K562 (cell line): ENCODE results near the gene DCAF17. TPM values are rescaled to one million over a fixed set of nuclear protein-coding genes. Genes with fewer than 3 reads are reported as not detected.

Experiments
- BCL6 ChIP-seq: fragments of 250-450 bp; sonication (Bioruptor Pico); IDR thresholded peaks from 2 replicates; pipeline ENCODE4 v1.4.0; 2020
- CEBPB ChIP-seq: fragments of 450-650 bp; IDR thresholded peaks from 2 replicates; pipeline ENCODE4 v1.6.1; 2016; ENCODE audit warnings: missing genetic modification characterization, missing compliant biosample characterization
- CTCFL ChIP-seq: IDR thresholded peaks from 2 replicates; pipeline ENCODE4 v1.6.1; 2011; ENCODE audit warnings: borderline replicate concordance, low read depth, mild to moderate bottlenecking, moderate library complexity, low read length; ENCODE audit not compliant: insufficient read depth, poor library complexity, severe bottlenecking
- EGR1 ChIP-seq: fragments of 450-650 bp; conservative IDR thresholded peaks from 2 replicates; pipeline ENCODE4 v1.6.1; 2017; ENCODE audit warnings: mild to moderate bottlenecking
- FOXA1 ChIP-seq: fragments of 450-650 bp; IDR thresholded peaks from 2 replicates; pipeline ENCODE4 v1.6.1; 2016; ENCODE audit warnings: mild to moderate bottlenecking, borderline replicate concordance
- GATA2 ChIP-seq: sonication (generic); formaldehyde crosslinking; IDR thresholded peaks from 2 replicates; pipeline ENCODE4 v1.4.0; 2020; ENCODE audit warnings: mild to moderate bottlenecking, missing genetic modification reagents
- POLR2A ChIP-seq: fragments of 450-650 bp; conservative IDR thresholded peaks from 2 replicates; pipeline ENCODE4 v1.6.1; 2016
- POLR3G ChIP-seq: IDR thresholded peaks from 2 replicates; pipeline ENCODE4 v1.6.1; 2011; ENCODE audit not compliant: insufficient read length, insufficient replicate concordance; ENCODE audit errors: extremely low read depth
- RBM39 ChIP-seq: fragments of 200-400 bp; formaldehyde crosslinking; optimal IDR thresholded peaks from 2 replicates; pipeline ENCODE3; 2018; ENCODE audit warnings: low read depth, low read length
- SMAD2 ChIP-seq: fragments of 150-350 bp; IDR thresholded peaks from 2 replicates; pipeline ENCODE4 v1.6.1; 2014; ENCODE audit warnings: low read depth, mild to moderate bottlenecking, low read length
- SMARCA5 ChIP-seq: fragments of 450-650 bp; IDR thresholded peaks from 2 replicates; pipeline ENCODE4 v1.6.1; 2016
- ZBTB33 ChIP-seq: sonication (generic); formaldehyde crosslinking; IDR thresholded peaks from 2 replicates; pipeline ENCODE4 v1.8.1; 2023; ENCODE audit warnings: mild to moderate bottlenecking, missing genetic modification reagents
- ZBTB40 ChIP-seq, 2 experiments: fragments of 450-650 bp in 1 of 2; sonication (generic) in 1 of 2; formaldehyde crosslinking in 1 of 2; IDR thresholded peaks; 2 replicates each; pipeline versions ENCODE4 v1.7.1 to v1.9.0; 2016 to 2022; ENCODE audit warnings: inconsistent platforms in 1 of 2, mild to moderate bottlenecking in 1 of 2, missing genetic modification reagents in 1 of 2
- ZFP30 ChIP-seq: fragments of 250-450 bp; sonication (Bioruptor Pico); IDR thresholded peaks from 2 replicates; pipeline ENCODE4 v1.8.0; 2022; ENCODE audit warnings: moderate library complexity, mild to moderate bottlenecking, inconsistent platforms, borderline replicate concordance
- polyA plus RNA-seq, 8 experiments: library from polyadenylated mRNA; depleted of rRNA in 4 of 8; stranded (reverse) in 5 of 8; unstranded in 3 of 8; fragments of >200 nt; fragmentation: Nextera tagmentation in 2 of 8; fragmentation: Illumina TruSeq in 1 of 8; extraction: Ambion mirVana in 2 of 8; extraction: Trizol in 1 of 8; gene quantifications; 2 replicates each; pipeline versions ENCODE4 v1.2.1 to v1.2.3, GENCODE V29; 2011 to 2014; ENCODE audit warnings: inconsistent platforms in 1 of 8, missing spikeins in 1 of 8
- total RNA-seq, 7 experiments: library from RNA; depleted of rRNA in 6 of 7; stranded (reverse); fragments of >200 nt in 6 of 7; fragmentation: Illumina TruSeq in 2 of 7; extraction: Trizol in 2 of 7; gene quantifications; 2 replicates each; pipeline versions ENCODE4 v1.2.1 to v1.2.3, GENCODE V29; 2011 to 2021; ENCODE audit warnings: low replicate concordance in 1 of 7

Gene DCAF17
- total and polyA plus RNA-seq, 9 of the 15 experiments (the other 6 are each of a cell fraction or from before 2014, with no cell fraction given): 10.0 to 38.5 (median 27.1) TPM

- TF ChIP-seq ZBTB40 (IDR thresholded peaks at IDR 0.05) (no peak), ZBTB40 (CRISPR knock-in tag; IDR thresholded peaks at IDR 0.05) (no peak), EGR1 (peak; percentile 48; the same call in 1 of the 2 replicates), POLR3G (no peak), SMAD2 (no peak), CTCFL (no peak), CEBPB (no peak), BCL6 (CRISPR knock-in tag) (peak; percentile 5; the same call in 1 of the 2 replicates), FOXA1 (no peak), GATA2 (CRISPR knock-in tag) (no peak), POLR2A (peak; percentile 89), ZFP30 (CRISPR knock-in tag) (no peak), RBM39 (no peak), ZBTB33 (no peak), SMARCA5 (no peak; the same call in 1 of the 2 replicates)
Observed at GRCh38 chr2:171522052-171522787, 88.2 kb downstream of the DCAF17 start, which contains the start of gene CYBRD1 (continued).
